Suppressor macrophage (primary cell): Measurements from ENCODE around the gene CTSC.
"Not testable (repeated sequence)": the region's sequence is repeated elsewhere in the genome, so short reads cannot be mapped to it uniquely, and the experiment has no call there.

Source experiments
- DNase-seq, 4 experiments: peaks; one replicate each; pipeline ENCODE4 v3.0.0-alpha.2; 2020 to 2022

Gene CTSC

DNA sequence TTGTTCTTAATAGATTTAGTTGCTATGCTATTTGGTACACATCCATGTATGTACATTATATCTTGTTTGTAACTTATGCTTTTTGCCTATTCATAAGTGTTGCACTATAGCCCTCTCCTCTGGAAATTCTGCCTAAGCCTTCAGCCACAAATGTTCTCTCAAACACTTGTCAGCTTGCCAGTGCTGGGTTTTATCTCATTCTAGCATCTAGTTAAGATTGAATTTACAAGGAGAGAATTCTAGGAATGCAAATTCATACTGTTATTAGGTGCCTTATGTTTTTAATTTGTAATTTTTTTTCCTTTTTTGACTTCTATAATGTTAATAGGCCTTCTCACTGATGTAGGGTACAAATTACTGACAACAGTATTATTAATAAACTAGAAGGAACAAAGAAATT is 14.6 kb upstream of the CTSC start:
- DNase-seq: no peak

DNA sequence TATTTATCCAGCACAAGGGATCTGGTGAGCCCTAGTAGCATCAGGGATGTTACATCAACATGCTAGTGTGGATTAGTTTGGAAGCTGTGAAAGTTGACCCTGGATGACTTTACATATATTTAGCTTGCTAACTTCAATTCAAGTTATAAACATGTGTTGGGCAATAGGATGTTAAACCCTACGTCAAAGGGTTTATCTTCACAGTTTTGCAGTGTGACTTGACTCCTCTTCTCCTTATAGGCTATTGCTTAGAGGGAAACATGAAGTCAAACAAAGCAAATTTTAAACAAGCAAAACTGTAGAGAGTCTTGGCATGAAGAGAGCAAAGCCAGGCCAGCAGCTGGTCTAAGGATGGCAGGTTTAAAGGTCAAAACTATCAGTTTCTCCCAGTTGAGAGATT is 11.3 kb upstream of the CTSC start:
- peak in 1 of 4 experiments; percentile 34 for DNase-seq

DNA sequence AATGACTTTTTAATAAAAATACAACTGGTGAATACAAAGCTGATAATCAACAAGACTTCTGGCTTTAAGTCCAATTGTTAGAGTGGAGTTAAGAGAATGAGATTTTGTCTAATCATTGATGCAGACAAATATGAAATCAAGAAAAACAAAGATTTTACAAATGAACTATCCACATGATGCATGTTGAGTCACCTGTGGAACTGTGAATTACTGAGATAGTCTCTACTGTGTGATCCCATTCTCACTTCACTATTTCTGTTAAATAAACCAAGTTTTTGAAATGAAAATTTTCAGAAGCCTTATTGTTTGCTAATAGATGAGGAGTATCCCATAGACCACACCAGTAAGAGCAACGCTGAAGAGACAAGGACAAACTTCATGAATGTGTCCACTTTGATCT is 8.4 kb upstream of the CTSC start:
- no peak for DNase-seq

DNA sequence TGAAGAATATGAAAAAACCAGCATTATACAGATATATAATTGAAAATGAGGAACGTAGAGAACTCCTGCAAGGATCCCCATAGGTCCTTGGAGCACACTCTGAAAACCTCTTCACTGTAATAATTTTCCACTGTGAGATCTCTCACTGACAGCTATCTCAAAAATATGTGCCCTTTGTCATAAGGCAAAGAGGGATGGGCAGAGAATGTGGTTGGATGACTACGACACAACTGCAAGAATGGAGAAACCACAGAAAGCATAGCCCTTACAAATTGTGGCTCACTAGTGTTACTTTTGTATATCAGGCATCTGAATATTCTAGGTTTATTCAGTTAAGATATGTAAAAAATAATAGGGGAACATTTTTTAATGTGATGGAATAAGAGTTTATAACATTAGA is 7.9 kb upstream of the CTSC start:
- peak in 2 of 4 experiments; percentile 24 to 28 for DNase-seq

DNA sequence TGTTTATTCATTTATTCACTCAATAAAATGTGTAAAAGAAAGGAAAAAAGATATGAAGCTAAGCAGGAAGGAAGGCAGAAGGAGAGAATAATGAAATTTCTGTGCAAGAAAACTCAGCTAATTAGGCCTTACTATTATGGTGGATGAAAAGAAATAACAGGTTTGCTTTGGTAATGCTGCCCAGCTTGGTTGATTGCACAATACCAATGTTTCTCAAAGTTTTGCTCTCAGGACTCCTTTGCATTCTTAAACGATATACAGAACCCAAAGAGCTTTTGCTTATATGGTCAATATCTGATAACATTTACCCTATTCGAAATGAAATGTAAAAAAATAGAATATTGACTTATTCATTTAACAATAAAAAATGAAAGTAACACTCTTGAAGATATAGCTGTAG is 7.3 kb upstream of the CTSC start:
- DNase-seq: no peak

DNA sequence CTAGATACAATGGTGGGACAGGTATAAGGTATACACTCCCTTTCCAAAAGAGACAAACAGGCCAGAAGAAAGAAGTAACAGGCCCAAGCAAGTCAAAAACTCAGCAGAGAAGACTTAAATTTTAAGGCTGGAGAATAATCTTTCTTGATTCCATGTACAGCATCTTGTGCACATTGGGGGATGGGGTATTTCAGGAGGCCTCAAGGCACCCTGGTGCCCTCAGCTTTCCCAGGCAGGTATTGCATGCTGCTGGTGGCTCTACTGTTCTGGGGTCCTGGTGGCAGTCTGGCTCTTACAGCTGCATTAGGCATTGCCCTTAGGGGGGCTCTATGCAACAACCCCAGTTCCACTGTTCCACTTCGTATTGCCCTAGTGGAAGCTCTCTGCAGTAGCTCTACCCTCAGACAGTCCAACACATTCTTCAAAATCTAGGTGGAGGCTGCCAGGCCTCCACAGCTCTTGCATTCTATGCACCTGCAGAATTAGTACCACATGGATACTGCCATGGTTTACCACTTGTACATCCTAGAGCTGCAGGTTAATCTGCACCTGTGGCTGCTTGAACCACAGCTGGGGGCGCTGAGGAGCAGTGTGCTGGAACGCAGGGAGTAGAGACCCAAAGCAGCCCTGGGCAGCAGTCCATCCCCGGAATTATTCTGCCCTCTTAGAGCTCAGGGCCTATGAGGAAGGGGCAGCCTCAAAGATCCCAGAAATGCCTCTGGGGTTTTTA is 4.2 kb upstream of the CTSC start:
- DNase-seq: no peak

DNA sequence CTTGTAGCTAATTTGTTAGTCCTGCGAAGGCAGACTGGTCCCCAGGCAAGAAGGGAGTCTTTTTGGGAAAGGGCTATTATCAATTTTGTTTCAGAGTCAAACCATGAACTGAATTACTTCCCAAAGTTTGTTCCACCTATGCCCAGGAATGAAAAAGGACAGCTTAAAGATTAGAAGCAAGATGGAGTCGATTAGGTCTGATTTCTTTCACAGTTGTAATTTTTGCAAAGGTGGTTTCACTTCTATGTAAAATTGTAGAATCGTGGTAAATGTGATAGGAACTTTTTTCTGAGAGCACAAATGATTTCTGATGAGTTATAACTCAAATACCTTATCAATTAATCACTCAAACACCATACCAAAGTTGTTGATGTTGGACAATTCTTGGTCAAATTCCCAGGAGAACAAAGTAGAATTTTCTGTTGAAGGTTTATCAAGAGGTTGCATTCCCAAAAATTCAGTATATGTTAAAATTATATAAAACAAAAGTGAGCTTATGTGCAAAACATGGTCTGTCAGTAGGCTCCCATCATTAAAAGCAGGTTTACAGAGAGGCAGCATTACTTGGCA is 2.9 kb upstream of the CTSC start:
- no peak for DNase-seq

DNA sequence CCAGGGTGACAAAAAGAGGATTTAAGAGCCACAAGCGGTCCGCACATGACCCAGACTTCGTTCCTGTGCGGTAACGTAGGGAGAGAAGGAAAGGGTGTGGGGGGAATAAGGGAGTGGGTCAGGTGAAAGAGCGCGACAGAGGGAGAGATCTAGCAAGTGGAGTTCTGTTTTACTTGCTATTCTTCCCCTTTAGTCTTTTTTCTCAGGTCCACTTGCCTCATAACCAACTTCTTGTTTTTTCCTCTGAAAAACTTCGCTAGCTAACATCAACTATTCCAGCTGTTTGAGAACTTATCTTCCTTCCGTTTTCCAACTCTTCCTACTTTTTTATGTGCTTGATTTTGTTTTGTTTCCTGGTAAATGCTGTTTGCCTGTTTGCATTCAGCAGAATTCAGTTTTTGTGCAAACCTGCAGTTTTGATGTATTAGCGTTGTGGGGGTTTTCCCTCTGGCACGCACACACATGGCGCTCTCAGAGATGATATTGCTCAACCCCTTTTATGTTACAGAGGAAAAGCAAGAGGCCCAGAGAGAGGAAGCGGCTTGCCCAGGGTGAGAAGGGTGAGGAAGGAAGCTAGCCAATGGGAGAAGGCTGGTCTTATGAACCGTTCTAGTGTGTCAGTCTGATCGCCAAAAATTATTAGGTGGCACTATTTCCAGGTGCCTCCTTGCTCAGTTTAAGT is 592 bp upstream of the CTSC start:
- DNase-seq: peak; percentile 85 to 96 (median 93)

DNA sequence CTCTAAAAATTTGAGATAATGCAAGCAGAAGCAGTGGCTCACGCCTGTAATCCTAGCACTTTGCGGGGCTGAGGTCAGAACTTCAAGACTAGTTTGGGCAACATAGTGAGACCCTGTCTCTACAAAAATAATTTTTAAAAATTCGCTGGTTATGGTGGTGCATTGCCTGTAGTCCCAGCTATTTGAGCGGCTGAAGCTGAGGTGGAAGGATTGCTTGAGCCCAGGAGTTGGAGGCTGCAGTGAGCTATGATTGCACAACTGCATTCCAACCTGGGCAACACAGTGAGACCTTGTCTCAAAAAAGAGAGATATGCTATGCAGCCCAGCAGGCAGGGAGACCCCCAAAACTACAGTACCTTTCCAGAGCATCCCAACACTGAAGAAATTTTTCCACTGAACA is 2.3 kb downstream of the CTSC start:
- no peak for DNase-seq

DNA sequence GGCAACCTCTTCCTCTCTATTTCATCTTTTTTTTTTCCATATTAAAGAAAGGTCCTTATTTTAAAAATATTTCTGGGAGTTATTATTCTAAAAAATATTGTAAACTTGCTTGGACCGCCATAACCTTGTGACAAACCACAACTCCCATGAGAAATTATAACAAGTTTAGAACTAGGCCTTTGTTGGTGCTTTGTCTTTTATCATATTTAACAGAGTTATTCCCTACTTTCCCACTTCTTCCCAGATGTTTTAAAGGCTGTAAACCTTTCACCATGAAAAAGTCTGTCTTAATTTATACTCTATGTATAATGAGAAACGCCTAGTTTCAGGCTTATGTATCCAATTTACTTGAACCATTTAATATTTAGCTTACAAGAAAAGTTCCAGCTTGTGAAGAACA is 3.7 kb downstream of the CTSC start:
- DNase-seq: no peak

DNA sequence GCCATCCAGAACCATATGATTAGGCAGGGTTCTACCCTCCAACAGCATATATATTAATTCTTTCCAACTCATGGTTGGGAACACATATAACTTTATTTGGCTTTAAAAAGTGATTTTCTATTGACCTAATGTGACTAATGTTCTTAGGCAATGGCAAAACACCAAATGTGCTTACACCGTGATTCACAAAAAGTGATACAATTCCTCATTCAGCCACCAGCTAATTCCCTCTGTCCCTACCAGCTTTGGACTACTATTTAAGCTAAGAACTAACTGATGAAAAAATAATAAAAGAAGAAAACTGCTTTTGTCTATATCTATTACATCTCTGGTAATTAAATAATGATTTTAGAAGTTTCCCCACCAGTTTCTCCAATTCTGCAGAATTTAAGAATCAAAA is 4.7 kb downstream of the CTSC start:
- peak in 2 of 4 experiments; percentile 47 to 49 for DNase-seq

DNA sequence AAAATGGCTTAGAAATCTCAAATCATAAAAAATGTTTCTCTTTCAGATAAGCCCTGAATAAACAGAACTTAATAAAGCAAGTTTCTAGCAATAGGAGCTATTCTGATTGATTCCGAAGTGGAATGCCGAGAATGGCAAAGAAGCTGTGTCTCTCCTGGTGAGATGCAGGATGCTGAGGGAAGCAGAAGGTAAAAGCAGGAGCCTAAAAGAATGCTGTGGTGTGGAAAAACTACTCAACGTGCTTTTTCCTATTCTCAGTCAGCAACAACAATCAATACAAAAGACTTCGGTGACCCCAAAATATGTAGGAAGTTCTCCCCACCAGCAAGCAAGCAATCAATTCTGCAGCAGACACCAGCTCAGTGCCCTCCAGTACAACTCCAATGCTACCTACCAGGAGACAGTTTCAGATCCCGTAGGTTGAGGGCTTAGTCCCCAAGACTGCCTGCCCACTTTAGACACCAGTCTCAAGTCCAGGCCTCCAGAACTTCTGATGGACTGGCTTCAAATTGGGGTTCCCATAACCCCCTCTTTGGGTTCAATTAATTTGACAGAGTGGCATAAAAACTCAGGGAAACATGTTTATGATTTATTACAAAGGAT is 6.6 kb downstream of the CTSC start:
- DNase-seq: no peak

DNA sequence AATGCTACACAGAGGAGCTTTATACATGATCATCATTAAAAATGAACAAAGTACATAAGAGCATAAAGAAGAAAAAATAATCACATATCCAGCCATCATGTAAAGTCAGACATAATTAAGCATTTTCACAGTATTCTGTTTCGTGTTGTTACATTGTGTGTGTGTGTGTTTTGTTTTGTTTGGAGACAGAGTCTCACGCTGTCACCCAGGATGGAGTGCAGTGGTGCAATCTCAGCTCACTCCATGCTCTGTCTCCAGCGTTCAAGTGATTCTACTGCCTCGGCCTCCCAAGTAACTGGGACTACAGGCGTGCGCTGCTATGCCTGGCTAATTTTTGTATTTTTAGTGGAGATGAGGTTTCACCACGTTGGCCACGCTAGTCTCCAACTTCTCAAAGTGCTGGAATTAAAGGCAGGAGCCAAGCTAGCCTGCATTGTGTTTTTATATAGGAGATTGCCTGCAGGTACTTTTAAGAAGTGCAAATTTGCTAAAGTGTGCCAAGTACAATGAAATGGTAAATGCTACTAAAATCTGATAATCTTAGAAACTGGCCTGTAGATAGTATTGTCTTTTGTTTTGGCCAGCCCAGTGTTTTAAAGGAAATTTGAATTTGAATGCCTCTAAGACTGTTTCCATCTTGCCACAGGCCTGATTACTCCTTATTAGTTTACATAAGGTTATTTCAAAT is 7.8 kb downstream of the CTSC start:
- DNase-seq: no peak

DNA sequence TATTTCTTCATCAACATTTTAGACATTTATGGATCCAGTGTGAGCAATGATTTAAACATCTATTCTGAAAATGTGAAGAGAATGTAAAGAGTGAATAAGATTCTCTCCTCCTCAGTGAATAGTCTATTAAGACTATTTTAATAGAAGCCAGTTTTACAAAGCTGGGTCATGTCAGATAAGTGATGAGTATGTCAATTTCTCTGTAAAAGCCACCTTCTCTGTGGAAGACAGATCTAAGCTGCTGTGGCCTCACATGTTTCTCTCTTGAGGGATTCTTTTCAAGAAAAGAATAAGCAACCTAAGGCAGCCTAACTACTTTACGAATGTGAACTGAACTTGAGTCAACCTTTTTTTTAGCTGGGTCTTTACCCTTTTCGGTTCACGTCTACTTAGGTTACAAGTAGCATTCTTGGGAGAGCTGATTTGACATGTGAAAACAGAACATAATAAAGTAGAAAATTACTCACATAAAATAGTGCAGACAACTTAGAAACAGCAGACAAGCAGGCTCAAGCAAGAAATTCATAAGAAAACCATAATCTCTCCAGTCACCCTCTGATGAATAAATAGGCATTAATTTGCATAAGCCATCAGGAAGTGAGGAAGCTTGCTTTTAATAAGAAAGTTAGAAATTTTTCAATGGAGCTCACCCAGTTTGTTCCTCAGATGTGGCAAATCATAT is 9.9 kb downstream of the CTSC start:
- DNase-seq: no peak

DNA sequence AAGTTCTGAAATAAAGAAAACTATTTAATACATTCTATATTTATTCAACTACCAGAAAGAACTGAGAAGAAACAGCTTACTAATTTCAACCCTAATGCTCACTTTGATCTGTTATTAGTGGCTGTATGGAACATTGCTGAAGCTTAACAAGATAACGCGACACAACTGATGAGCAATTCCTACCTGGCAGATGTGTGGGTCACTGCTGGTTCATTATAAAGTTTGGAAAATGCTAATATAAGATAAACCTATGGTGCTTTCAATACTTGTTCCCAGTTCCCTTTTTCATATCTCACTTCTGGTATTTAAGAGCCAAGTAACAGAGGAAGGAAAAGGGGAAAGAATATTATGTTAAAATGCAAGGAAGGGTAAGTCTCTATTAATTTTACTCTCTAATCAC is 10.5 kb downstream of the CTSC start:
- peak in 2 of 4 experiments; percentile 31 to 46 for DNase-seq

DNA sequence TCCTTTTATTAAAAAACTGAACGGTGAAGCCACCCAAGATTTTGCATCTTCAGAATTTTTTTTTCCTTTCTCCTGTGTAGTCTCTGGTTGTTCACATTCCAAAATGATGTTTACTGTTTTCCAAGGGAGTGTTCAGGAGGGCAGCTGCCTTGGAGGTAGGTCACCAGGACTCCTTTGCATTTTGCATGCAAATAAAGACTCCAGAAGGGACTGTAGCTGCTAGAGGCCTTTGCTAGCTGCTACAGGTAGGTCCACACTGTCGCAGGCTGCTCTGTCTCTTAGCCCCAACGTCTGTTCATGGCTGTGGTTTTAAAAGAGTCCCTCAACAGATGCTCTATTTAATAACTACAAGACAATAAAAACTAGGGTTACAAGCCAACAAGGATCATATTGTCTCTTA is 11.4 kb downstream of the CTSC start:
- no peak for DNase-seq

DNA sequence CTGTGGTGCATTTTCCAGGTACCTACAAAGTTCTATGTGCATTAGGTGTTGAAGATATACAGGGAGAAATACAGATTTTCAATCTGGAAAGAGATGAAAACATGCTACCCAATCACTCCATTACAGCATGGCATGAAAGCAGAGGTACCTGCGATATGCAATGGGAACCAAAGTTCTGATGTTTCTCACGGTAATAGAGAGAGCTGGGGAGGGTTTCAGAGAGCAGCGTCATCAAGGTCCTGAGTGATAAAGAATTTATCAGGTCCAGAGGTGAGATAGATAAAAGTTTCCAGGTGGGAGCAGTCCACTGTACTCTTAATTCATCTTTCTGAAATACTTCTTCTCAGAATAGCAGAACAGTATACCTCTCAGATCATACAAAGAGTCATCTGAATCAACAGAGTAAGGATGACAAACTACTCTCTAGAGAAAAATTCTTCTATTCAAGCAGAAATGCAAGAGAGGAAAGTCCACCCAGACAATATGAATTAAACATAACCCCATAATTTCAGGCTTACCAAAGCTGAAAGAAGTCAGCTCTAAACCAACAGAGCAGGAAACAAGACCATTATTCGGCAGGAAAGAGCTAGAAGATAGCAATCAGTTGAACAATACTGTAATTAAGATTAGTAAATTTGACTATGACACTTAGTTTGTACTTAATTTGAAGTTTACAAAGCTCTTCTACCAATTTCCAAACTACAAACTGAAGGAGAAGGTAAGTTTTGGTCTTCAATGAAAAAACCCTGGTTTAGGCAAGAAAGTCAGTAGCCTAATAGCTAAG is 12.8 kb downstream of the CTSC start:
- no peak for DNase-seq

DNA sequence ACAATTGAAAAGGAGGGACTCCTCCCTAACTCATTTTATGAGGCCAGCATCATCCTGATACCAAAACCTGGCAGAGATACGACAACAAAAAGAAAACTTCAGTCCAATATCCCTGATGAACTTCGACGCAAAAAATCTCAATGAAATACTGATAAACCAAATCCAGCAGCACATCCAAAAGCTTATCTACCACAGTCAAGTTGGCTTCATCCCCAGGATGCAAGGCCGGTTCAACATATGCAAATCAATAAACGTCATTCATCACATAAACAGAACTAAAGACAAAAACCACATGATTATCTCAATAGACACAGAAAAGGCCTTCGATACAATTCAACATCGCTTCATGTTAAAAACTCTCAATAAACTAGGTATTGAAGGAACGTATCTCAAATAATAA is 14.7 kb downstream of the CTSC start:
- not testable (repeated sequence) for DNase-seq

DNA sequence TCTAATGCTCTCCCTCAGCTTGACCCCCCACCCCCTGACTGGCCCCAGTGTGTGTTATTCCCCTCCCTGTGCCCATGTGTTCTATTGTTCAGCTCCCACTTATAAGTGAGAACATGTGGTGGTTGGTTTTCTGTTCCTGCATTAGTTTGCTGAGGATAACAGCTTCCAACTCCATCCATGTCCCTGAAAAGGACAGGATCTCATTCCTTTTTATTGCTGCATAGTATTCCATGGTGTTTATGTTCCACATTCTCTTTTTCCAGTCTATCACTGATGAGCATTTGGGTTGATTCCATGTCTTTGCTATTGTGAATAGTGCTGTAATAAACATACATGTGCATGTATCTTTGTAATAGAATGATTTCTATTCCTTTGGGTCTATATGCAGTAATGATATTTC is 16.1 kb downstream of the CTSC start:
- not testable (repeated sequence) for DNase-seq

DNA sequence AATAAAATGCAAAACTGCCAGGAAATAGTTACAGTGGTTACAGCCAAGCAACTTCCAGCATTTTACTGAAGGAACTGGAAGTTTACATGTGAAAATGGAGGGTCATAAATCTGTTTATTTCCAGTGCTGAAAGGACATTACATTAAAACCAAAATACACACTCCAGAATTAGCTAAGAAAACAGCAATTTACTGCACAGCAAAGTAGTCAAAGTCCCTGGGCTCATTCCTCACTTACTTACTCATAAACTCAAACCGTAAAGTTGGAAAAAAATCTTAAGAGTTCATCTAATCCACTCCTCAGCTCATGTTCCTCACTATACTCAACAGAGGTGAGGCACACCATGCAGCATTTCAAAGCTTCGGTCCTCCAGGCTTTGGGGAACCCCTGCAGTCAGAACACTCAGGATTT is 17.4 kb downstream of the CTSC start:
- no peak for DNase-seq

DNA sequence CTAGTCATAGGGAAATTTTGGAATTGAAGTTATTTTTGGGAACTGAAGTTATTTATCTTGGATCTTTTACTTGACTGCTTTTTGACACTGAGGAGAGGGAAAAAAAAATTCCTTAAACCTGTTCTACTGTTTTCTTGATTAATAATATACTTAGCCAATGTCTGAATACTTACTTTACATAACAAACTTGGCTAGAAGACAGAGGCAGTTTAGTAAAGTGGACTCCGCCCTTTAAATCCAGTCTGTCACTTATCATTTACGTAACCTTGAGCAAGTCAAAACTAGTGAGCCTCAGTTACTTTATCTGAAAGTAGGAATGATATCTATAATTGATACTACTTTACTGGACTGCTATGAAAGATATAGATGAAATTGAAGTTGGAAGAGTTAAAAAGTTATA is 19.5 kb downstream of the CTSC start:
- no peak for DNase-seq

DNA sequence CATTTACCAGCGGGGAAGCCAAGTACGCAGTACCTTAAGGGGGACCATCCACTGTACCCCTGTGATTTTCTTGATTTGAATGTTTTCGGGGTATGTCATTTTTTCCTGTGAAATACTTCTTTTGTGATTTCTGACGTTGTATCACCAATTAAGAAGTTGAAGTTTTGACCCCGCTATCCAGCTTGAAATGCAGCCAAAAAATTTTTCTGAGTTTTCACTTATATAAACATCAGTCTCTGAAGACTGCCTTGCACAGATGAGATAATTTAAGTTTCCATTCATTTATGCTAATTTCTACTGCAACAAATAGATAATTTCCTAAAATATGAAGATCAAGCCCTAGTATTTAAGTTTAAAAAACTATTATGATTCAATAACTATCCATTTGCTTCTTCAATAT is 20.0 kb downstream of the CTSC start:
- no peak for DNase-seq
